ENCODE data around the gene RECK. TPM values are rescaled to one million over a fixed set of nuclear protein-coding genes. Genes with fewer than 3 reads are reported as not detected.

The RECK gene
- total RNA-seq, 1 donor from 2014 or later, result 1.2 TPM

DNA sequence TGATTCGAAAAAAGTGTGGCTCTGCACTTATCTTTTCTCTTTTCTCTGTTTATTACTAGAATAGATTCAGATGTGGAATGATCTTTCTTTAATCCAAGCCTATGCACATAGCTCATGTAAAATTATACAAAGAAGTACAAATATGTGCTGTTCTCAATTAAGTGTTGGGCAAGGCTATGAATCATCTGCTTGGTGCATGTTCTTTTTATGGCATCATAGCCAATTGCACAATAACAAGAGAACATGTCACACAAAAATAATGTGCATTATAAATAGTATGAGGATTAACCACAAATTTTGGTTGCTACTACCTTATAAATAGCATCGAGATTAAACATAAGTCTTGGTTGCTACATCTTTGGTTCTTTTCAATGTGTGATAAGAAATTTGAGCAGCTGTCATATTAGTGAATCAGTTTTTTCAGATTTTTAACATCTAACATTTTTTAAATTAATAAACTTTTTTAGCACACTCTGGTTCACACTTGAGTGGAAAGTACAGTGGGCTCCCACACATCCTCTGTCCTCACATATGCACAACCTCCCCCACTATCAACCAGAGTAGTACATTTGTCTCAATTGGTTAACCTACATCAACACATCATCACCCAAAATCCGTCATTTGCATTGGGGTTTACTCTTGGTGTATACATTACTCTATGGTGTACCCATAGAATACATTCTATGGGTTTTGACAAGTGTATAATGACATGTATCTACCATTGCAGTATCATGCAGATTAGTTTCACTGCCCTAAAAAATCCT lies 6.8 kb upstream of the RECK start:
- ATAC-seq, result peak; percentile 93

DNA sequence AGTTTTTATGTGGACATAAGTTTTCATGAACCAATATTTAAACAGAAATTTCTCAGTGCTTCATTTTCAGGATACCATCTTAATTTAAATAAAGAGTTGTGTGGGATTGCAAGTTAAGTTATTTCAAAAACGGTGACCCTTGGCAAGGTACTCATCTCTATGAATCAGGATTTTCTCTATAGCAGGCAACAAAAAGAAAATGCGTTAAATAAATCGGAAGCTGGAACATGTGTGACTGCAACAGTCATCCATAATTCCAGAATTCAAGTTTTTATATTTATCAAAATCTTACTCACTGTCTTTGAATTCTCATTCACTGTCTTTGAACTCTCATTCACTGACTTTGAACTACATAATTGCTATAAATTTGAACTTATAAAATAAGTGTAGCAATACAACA lies 5.8 kb upstream of the RECK start:
- no peak for ATAC-seq

DNA sequence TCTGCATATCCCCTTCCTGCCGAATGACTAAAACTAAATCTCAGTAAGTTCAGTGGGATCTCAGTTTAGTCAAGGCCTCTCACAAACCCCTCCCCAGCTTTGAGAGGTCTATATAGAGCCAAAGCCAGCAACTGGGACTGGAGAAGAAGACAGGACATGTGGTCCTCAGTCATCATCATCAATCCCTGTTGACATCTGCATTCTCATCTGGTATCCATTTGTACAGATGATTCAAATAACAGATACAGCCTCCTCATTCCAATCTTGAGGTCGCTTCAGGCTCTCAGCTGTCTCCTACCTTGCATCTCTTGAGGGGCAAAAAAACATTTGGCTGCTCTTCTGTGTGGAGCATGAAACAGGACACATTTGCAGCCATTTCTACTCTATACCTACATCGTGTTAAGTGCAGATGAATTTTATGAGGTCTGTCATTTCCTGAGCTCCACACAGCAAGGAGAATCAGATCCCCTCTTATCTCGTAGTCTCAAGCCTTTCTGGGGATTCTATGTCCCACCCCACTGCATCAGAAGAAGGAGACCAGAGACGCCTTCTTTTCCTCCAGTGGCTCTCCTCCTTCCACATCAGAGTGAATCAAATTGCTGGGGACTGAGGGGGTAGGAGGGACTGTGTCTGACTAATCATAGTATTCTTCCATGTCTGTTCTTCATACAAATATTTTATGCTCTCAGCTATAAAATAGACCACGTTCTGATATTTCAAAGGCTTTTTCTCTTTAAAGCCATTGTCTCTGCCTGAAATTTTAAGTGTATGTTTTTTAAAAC lies 4.7 kb upstream of the RECK start:
- ATAC-seq, result no peak

DNA sequence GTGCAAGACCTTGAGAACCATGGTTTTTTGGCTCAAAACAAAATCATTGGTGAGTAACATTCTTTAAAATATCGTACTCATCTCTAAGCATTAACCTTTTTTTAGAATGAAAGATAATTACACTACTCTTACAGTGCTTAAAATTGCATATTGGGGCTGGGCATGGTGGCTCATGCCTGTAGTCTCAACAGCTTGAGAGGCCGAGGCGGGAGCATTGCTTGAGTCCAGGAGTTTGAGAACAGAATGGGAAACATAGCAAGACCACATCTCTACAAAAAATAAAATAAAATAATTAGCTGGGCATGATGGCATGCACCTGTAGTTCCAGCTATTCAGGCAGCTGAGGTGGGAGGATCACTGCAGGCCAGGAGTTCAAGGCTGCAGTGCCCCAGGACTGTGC lies 2.9 kb upstream of the RECK start:
- ATAC-seq, result no peak

DNA sequence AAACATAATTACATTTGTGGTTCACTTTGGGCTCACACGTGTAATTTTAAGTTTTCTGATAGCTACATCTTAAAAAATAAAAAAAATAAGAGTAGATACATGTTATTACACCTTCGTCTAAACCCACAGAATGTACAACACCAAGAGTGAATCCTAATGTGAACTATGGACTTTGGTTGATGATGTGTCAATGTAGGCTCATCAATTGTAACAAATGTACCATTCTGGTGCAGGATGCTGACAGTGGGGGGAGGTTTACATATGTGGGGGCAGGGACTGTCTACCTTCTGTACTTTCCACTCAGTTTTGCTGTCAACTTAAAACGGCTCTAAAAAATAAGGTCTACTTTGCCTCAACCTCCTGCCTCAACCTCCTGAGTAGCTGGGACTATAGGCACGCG lies 2.5 kb upstream of the RECK start:
- no peak for ATAC-seq

DNA sequence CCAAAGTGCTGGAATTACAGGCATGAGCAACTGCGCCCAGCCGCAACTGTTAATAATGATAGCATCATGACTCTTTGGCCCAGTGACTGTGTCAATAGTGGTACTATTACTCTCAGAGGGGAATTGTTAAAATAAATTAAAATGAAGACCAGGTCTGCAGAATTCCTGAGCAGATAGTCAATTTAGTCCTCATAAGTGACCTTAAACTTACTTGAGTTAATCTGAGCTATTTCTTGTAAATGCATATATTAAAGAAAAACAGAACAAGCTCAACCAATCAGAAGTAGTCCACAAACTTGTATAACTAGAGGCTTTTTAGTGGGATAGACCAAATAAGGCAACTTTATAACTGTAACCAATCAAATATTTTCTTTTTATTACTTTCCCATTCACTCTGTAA lies 1.7 kb upstream of the RECK start:
- no peak for ATAC-seq

DNA sequence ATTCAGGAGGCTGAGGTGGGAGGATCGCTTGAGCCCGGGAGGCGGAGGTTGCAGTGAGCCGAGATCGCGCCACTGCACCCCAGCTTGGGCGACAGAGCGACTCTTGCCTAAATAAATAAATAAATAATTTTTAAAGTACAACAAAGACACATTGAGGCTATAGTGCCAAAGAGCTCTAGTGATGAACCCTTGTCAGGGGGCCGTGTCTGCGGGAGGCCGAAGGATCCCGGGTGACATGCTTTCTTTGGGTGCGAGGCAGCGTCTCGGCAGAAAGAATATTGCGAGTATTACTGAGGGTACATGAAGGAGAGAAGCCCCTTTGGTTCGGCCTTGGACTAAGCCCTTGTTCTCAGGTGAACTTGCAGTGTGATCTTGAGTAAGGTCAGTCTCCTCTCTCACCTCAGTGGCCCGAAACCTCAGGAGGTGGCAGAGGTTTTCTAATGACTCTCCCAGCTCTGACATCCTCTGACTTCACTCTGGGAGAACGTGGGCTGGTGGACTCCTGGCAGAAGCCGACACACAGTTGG lies 397 bp upstream of the RECK start:
- no peak for ATAC-seq

DNA sequence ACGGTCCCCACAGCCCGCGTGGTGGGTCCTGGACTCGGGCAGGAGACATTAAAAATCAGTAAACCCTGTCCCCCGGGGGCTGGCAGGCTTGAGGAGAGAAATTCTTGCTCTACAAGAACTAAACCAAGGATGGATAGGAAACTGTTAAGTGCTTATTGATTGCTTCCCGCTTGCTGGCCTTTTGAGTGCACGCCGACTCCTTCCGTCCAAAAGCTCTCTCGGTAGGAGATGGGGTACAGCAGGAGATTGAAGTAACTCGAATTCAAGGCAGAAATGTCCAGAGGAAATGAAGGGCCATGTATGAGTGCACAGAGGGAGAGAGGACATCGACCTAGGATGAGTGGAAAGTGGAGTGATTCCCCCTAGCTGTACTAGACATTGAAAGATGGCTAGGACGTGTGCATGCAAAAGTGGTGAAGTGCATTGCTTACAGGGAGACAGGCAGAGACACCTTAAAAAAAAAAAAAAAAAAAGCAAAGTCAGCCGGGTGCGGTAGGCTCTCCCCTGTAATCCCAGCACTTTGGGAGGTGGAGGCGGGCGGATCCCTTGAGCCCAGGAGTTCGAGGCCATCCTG lies 923 bp downstream of the RECK start:
- no peak for ATAC-seq

DNA sequence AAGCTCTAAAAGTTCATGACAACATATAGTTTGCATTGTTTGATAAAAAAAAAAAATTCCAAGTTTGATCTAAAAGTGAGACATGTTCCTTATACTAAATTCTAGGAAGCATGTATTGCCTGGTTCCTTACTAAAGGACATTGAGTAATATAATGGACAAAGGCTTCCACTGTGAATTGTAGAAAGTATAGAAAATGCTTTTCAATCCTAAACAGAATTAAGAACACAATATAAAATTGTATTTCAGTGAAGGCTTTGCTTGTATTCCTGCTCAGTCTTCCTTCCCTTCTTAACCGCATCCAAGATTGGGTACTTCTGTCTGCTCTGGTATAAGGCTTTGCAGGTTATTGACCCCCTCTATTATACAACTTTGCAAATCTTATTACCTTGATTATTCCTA lies 2.4 kb downstream of the RECK start:
- no peak for ATAC-seq

DNA sequence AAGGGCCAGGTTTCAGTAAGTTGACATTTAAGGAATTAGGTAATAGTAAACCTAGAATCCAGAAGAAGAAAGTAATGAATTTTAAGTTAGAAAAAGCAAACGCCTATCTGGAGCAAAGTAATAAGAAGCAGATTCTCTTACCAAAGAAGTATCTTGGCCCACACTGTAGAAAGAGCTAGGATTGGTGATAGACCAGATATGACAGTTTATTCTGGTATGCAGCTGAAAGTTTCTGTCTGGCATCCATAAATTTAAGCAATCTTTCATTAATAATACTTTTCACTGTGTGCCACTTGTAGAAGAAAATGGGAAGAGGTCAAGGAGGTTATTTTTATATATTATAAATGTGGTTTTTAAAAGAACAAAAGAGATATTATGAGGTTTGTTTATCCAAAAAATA lies 3.0 kb downstream of the RECK start:
- no peak for ATAC-seq

DNA sequence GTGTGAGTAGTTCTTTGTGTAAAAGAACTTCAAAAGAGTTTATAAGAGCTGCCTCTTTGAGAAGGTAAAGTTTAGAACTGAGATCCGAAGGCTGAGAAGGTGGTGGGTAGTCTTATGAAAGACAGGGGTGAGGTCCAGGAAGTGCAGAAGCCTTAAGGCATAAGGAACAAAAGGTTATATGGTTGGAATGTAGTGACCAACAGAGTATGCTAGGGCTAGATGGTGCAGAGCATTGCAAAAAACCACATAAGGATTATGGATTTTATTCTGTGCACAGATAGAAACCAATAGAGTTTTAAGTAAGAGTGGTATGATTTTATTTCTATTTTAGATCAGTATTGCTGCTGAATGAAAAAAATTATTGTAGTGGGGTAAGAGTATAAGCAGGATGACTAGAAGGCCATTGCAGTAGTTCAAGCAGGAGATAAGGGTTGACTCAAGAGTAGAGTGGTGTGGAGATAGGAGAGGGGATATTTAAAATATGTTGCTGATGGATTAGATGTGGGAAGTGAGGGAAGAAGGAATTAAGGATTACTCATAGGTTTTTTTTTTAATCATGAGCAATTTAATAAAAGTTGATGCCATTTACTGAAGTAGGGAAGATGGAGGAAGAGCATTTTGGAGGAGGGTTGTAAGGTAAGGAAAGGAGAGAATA lies 3.7 kb downstream of the RECK start:
- no peak for ATAC-seq

DNA sequence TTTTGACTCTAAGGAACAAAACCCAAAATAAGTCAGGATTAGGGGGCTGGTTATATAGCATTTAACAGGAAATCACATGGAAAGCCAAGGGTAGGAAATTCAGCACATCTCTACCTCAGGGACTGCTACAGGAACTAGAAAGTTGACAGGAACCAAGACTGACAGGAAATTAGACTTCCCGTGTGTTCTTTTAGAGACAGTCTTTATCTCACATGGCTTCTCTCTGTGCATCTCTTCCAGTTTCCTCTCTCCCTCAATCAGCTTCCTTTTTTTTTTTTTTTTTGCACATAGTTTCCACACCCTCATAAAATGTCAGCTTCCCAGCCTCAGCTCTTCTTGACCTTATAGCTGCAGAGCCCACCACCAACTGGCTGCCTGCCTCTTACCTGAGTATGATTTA lies 4.8 kb downstream of the RECK start:
- no peak for ATAC-seq

DNA sequence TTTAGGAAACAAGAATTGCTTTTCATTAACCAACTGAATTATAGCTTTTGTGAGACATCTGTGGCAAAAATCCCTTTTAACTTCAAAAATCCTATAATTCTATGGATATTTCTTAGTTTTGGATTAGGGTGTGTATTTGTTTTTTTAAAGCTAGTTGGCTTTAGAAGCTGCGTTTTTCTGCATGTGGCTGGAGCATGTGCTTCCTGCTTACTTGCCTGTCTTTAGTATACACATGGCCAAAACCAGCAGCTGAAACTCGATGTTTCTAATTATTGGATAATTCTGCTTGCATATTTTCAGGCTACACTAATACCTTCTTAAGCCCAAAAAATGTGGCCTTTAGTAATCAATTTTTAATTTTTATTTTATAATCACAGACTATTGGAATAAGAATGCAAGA lies 8.9 kb downstream of the RECK start:
- ATAC-seq, result no peak

DNA sequence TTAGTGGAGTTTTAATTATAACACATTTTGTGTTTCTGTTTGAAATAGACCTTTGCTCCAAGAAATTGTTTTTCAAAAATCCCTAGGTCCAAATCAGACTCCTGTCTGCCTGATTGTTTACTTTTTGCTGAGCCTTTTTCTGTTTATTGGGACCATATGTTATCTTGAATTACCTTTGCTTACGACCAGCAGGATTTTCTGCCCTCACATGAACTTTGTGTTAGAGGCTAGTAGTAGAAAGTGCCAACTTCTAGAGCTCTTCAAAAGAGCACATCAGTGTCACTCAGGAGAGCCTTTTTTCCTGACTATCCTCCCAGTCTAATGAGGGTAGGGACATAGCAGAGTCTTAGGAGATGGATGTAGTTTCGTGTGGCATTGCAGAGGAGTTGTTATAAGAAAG lies 10.2 kb downstream of the RECK start:
- no peak for ATAC-seq

DNA sequence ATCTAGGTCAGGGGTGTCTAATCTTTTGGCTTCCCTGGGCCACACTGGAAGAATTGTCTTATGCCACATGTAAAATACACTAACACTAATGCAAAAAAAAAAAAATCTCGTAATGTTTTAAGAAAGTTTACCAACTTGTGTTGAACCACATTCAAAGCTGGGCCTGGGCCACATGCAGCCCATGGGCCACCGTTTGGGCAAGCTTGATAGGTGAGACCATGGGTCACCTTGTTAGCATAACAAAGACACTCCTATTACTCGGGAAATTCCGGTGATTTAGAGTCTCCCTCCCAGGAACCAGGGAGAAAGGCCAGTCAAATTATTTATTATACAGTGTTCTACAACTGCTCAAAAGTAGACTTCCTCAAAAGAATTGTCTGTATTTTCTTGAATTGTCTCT lies 12.7 kb downstream of the RECK start:
- no peak for ATAC-seq

DNA sequence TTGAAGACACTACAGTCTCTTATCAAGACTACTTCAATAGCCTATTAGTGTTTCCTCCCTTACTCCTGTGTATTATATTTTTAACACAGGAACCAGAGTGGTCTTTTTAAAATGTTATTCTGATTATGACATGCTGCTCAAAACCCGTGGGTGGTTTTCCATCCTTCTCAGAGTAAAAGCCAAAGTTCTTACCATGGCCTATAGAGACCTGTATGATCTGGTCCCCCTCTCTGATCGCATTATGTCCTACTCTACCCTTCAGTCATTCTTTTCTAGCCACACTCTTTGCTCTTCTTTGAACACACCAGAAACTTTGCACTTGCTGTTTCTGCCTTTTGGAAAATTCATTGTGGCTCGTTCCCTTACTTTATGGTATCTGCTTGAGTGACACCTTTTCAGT lies 13.8 kb downstream of the RECK start:
- no peak for ATAC-seq

DNA sequence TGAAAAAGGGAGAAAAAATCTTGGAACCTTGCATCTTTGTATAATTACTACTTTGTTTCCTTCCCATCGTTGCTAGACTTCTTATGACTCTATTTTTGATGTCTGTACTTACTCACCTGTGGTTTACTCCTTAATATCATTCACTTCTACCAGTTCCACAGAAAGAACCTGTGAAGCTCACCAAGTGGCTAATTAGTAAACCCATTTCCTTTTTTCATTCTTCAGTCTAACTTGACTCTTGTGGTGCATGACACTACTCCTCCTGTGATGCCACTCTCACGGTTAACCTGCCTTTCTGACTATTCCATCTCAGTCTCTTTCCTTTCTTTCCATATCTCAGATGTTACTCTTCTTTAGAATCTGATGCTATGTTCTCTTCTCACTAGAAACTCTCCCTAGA lies 14.6 kb downstream of the RECK start:
- no peak for ATAC-seq

DNA sequence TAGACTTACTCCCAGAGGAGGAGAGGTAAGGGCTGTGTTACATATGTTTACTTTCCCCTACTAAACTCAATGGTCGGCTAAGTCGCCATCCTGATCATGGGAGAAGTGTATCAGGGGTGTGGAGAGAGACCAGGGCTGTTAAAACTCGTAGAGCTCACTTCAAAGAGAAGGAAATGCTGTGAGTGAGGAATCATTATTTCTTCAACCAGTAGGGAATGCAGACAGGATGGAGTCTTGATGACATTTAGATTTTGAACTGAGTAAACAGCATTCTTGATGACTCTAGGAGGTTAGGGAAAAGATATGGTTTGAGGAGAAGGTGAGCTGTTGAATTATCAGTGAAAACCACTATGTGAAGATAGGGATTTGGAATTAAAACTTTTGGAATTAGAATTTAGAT lies 17.3 kb downstream of the RECK start:
- no peak for ATAC-seq

DNA sequence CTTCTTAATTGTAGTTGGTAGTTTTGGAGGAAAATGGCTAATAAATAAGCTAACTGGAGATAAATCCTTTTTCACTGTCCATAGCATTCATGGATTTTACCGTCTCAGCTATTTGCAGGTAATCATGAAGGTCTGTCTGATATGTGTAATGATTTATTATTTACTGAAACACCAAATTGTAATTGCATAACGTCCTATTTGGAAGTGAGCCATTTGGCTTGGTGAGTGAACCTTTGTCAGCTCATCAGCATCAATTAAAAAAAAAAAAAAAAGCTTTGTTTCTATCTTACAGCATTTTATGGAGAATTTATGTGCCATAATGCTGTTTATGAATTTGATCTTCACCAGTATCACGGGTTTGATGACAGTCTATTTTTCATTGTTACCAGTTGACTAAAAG lies 20.2 kb downstream of the RECK start:
- ATAC-seq, result no peak

DNA sequence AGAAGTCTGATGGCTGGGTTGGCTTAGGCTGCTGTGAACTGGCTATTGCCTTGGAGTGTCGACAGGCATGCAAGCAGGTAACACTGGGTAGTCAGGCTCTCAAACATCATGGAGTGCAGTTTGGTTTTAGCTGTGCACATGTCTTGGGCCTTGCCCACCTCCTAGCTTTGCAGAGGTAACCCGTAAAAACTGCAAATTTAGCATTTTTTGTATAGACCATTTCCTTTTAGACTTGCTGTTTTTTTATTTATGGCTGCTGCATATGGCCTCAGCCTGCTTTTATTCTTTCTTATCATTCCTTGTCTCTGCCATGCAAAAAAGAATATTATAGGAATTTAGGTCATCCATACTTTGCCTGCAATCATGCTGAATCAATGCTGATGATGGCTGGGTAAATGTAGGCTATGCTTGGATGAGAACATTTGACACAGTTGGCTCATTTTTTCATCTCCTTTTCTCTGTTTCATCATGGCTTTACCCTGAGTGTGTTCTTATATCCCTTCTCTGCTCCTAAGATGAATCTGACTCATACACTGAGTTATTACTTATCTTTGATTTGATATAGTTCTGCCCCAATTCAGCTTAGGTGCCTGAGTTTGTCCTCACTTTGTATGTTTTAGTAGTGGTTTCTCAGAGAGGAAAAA lies 27.2 kb downstream of the RECK start:
- no peak for ATAC-seq

DNA sequence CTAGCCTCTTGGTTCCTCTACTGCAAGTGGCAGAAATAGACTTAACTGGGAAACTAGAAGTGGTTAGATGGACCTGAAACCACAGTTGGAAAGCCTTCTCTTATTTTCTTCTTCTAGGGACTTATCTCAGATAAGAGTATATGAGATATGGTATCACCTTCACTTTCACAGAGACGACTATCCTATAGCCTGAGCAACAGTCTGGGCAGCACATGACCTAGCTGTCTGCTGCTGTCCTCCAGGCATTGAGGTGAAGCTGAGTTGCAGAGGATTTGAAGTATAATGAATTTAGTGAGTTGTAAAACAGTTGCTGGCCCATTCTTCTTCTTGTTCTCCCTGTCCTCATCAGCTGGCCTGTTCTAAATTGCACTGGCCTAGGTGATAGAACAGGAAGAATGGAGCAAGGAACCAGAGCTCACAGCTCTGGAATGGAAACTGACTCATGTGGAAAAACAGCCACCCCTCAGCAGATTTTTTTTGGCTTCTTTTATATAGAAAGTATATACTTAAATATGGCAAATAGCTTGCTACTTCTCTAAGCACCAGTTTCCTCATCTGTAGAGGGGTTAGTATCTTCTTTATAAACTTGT lies 27.8 kb downstream of the RECK start:
- no peak for ATAC-seq

DNA sequence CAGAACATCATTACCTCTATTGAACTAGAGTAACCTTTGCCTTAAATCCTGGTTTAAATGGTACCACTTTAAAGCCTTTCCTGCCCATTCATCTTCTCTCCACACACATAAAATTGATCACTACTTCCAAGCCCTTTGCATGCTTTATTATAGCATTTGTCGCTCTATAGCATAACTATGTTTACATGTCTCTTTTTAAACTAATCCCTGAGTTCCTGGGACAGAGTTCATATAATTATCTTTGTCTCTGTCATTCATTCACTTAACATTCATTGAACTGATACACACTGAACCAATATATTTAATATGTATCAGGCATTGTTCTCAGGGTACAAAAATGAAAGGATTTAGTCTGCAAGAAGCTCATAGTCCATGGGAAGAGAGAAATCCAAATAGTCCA lies 37.3 kb downstream of the RECK start:
- no peak for ATAC-seq
